Heart left ventricle (tissue), 13 donors: ENCODE data around the gene RBMS2.
A peak's percentile ranks its signal among the peaks of the same experiment; 100 is the strongest.

ENCODE experiments used
- POLR2A ChIP-seq, 2 donors: fragments of 450-650 bp; IDR thresholded peaks; one replicate each; pipeline ENCODE4 v1.6.1; 2017; ENCODE audit warnings: antibody characterized with exemption in 2 of 2, mild to moderate bottlenecking in 2 of 2, moderate library complexity in 2 of 2
- TF ChIP-seq, protein P1 (sequence below), 12 donors: fragments of 200-600 bp; sonication (generic) in 4 of 12; IDR thresholded peaks; one replicate each; pipeline versions ENCODE4 v1.5.0 to v1.8.0; 2018 to 2022; ENCODE audit warnings: antibody characterized with exemption in 12 of 12, mild to moderate bottlenecking in 5 of 12
- donor health status: ischemic (EF 13 %, LVEDD 7.1; RV severe dilation, severe dysfunction).
- donor health status: DM: no; HTN: yes; CAD: no.
- donor health status: DM: no; HTN: no; CAD: no.
- donor health status: ischemic (EF 25% LVEDD 6.9; RV normal size, moderate dysfunction).
- donor health status: ischemic (EF 25% LVEDD 5.7; RV mildly dilated, moderate dysfunction).
- donor health status: ischemic (EF 35%, LVEDD 5.7; RV mildly dilated, moderate dysfunction).
- donor health status: nonischemic (EF 11% LVEDD 7.7; RV severe dilation, severe dysfunction).
- donor health status: DM: yes; HTN: yes; CAD: no.
- donor health status: PGD.
- donor health status: ischemic (EF 29% LVEDD 5.4; RV normal size, mild dysfunction).
- donor health status: nonischemic (EF 23%, LVEDD 6.1; RV moderate dilation, normal function).

DNA sequence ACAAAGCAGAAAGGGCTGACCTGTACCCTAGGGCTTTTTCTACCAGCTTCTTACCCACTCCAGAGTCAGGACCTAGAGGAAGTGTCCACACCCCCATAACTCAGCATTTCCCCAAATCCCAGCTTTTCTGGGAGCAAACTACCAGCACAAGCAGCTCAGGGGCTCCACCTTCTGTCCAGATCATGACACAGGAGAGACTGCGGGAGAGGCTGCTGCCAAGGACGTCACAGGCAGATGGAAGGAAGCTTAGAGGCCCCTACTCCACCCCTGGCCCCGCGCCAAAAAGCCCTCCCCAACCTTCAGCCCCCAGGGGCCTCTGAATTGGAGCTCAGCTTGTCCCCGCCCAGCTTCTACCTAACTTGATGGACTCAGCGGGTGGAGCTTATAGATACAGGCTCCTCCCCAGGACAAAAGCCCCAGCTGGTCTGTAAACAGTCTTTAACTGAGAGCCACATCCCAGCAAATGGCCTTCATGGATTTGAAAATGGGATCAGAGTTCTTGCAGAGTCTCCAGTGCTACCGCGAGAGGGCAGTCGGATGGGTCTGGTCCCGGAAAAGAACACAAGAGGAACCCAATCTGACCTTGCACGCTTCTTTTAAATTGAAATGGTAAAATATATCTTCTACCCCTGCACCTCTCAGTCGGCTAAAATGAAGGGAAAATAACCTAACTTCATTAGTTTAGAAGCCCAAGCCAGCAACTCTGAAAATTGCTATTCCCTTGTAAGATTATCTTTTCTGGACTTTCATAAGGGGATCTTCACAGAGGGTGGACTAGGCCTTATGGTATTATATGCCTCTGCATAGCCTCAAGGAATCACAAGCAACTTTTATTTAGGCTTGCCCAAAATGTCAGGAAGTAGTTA is 115.3 kb downstream of the RBMS2 start:
- TF ChIP-seq, protein P1, sequence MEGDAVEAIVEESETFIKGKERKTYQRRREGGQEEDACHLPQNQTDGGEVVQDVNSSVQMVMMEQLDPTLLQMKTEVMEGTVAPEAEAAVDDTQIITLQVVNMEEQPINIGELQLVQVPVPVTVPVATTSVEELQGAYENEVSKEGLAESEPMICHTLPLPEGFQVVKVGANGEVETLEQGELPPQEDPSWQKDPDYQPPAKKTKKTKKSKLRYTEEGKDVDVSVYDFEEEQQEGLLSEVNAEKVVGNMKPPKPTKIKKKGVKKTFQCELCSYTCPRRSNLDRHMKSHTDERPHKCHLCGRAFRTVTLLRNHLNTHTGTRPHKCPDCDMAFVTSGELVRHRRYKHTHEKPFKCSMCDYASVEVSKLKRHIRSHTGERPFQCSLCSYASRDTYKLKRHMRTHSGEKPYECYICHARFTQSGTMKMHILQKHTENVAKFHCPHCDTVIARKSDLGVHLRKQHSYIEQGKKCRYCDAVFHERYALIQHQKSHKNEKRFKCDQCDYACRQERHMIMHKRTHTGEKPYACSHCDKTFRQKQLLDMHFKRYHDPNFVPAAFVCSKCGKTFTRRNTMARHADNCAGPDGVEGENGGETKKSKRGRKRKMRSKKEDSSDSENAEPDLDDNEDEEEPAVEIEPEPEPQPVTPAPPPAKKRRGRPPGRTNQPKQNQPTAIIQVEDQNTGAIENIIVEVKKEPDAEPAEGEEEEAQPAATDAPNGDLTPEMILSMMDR (IDR thresholded peaks at IDR 0.05): peak; percentile 48 to 82 (median 67)
- TF ChIP-seq POLR2A (IDR thresholded peaks at IDR 0.05): peak in 1 of 2 donors; percentile 73
